Esophagus squamous epithelium (tissue), 5 donors: ENCODE data around the gene OTOG. TPM values are rescaled to one million over a fixed set of nuclear protein-coding genes. Genes with fewer than 3 reads are reported as not detected.

Source experiments
- DNase-seq: peaks from one replicate; lab custom pipeline; 2025; lab: John Stamatoyannopoulos, UW
- H3K27ac ChIP-seq, 4 donors: fragments of 200-600 bp; sonication (generic); one replicate each; pipeline ENCODE4 v1.5.1; 2016 to 2019; ENCODE audit warnings: mild to moderate bottlenecking in 1 of 4
- H3K27me3 ChIP-seq, 4 donors: fragments of 200-600 bp; sonication (generic); 1 replicate in 3 of 4; 2 replicates in 1 of 4; pipeline versions ENCODE4 v1.5.1 to v1.6.0; 2017 to 2021; ENCODE audit warnings: antibody characterized with exemption in 1 of 4
- H3K36me3 ChIP-seq, 3 donors: fragments of 200-600 bp; sonication (generic); one replicate each; pipeline ENCODE4 v1.5.1; 2016 to 2019
- H3K4me1 ChIP-seq, 3 donors: fragments of 200-600 bp; sonication (generic); one replicate each; pipeline ENCODE4 v1.5.1; 2017 to 2019
- H3K4me3 ChIP-seq, 4 donors: fragments of 200-600 bp; sonication (generic); 1 replicate in 3 of 4; 2 replicates in 1 of 4; pipeline ENCODE4 v1.5.1; 2016 to 2019; ENCODE audit warnings: mild to moderate bottlenecking in 2 of 4, moderate library complexity in 1 of 4
- H3K9me3 ChIP-seq, 3 donors: fragments of 200-600 bp; sonication (generic); one replicate each; pipeline ENCODE4 v1.5.1; 2016 to 2019
- POLR2A ChIP-seq, 4 donors: fragments of 450-650 bp; IDR thresholded peaks; one replicate each; pipeline ENCODE4 v1.6.1; 2017; ENCODE audit warnings: antibody characterized with exemption in 4 of 4, mild to moderate bottlenecking in 4 of 4, moderate library complexity in 3 of 4
- WGBS, 2 donors: methylation state at CpG; one replicate each; pipeline ENCODE4 v1.1.5; 2018; 5-methylcytosine and 5-hydroxymethylcytosine counted together
- intact Hi-C: fragments of 100-400 bp; cut with DNase I; formaldehyde crosslinking; loops from one replicate; pipeline ENCODE4 v1.15.0; 2022
- total RNA-seq, 4 donors: library from RNA; depleted of rRNA; stranded (reverse); fragments of >200 nt; gene quantifications; one replicate each; pipeline ENCODE4 v1.1.0, GENCODE V29; 2016
- TF ChIP-seq, protein P1 (sequence below), 6 experiments: fragments of 450-650 bp in 4 of 6; fragments of 200-600 bp in 2 of 6; sonication (generic) in 2 of 6; IDR thresholded peaks; one replicate each; pipeline ENCODE4 v1.5.1; 2016 to 2019; ENCODE audit warnings: antibody characterized with exemption in 6 of 6, mild to moderate bottlenecking in 4 of 6, moderate library complexity in 4 of 6
- donor health status: DM: yes; HTN: yes; CAD: no.

Gene OTOG
- total RNA-seq, 4 donors from 2014 or later: not detected

- Histone ChIP-seq H3K27me3 (peaks cover 0 to 12% (median 0%) of the 10 kb centered on the region in 4 donors), H3K4me3 (no peak overlapping the region), H3K36me3 (no peaks in the 10 kb centered on the region), H3K4me1 (no peaks in the 10 kb centered on the region), H3K27ac (no peak overlapping the region), H3K9me3 (no peaks in the 10 kb centered on the region)
- no peak for DNase-seq
- WGBS, 2 donors: 64 to 67% methylated on average over 3 to 6 of the region's 14 CpGs
- TF ChIP-seq, protein P1, sequence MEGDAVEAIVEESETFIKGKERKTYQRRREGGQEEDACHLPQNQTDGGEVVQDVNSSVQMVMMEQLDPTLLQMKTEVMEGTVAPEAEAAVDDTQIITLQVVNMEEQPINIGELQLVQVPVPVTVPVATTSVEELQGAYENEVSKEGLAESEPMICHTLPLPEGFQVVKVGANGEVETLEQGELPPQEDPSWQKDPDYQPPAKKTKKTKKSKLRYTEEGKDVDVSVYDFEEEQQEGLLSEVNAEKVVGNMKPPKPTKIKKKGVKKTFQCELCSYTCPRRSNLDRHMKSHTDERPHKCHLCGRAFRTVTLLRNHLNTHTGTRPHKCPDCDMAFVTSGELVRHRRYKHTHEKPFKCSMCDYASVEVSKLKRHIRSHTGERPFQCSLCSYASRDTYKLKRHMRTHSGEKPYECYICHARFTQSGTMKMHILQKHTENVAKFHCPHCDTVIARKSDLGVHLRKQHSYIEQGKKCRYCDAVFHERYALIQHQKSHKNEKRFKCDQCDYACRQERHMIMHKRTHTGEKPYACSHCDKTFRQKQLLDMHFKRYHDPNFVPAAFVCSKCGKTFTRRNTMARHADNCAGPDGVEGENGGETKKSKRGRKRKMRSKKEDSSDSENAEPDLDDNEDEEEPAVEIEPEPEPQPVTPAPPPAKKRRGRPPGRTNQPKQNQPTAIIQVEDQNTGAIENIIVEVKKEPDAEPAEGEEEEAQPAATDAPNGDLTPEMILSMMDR (IDR thresholded peaks at IDR 0.05): no peak
- TF ChIP-seq POLR2A (IDR thresholded peaks at IDR 0.05): no peak
- intact Hi-C loops: no loop called here
These were observed 96.7 kb downstream of the OTOG start for GRCh38 chr11:17643506-17644405.

- 80% methylated on average over 1 of the region's 15 CpGs; no CpG with 5 or more reads in 1 of the 2 donors for whole genome bisulfite sequencing, 2 donors
- no peak for DNase-seq
- intact Hi-C loops: no loop called here
- peaks cover 0 to 26% (median 0%) of the 10 kb centered on the region in 4 donors for H3K27me3 ChIP-seq
- no peaks in the 10 kb centered on the region for H3K36me3 ChIP-seq
- no peaks in the 10 kb centered on the region for H3K9me3 ChIP-seq
- TF ChIP-seq, protein P1 (IDR thresholded peaks at IDR 0.05): no peak
- TF ChIP-seq POLR2A (IDR thresholded peaks at IDR 0.05): no peak
- no peak overlapping the region for H3K4me3 ChIP-seq
- no peaks in the 10 kb centered on the region for H3K4me1 ChIP-seq
- H3K27ac ChIP-seq: no peak overlapping the region
These were observed 98.3 kb downstream of the OTOG start for GRCh38 chr11:17645190-17645970.

DNA sequence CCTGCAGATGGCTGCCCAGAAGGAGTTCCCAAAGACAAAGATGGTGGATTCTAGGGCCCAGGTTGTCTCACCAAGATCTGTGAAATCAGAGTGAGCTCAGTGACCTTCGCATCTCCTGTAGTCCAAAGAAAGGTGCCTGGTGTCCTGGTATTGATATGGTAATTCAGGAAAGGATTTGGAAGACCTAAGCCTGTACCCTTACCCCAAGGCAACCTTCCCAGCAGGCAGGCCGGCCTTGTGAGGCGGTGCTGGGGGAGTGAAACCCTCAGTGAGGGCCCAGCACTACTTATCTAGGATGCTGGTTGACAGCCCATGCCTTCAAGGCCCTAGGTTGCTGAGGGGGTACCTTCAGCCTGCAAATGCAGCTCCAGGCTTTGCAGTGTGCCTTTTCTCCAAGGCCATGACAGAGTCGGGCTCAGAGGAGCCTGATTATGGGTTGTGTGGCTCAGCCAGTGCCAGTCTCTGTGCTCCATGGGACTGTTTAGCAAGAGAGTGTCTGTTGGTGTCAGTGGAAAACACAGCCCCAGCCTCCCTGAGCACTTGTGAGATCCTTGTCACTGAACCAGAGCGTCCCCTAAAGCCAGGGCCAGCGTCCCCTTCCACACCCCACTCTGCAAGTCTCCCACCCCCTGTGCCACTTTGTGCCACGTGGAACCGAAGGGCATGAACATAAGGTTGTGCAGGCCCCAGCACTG lies 99.5 kb downstream of the OTOG start:
- intact Hi-C loops: no loop called here
- WGBS, 2 donors: 65 to 71% methylated on average over 5 of the region's 8 CpGs

DNA sequence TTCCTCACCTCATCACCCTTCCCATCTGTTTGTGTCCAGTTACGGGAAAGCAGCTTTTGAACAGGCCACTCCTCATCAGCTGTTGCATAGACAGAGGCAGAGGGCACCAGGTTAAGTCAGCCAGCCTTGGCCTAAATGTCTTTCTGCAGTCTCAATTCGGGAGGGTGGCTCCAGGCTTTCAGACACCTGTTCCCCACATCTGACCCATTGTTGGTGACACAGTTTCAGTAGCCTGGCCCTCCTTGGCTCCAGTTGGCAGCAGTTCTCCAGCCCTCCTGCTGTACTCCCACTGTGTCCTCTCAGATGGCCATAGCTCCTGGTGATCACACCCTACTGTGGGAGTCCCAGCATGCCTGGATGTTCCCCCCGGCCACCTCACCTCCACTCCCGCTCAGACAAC lies 101.5 kb downstream of the OTOG start:
- DNase-seq: no peak
- intact Hi-C loops: no loop called here
- WGBS, 2 donors: 72 to 74% methylated on average over 4 of the region's 4 CpGs
- Histone ChIP-seq H3K27ac (no peak overlapping the region), H3K4me3 (no peak overlapping the region), H3K36me3 (no peaks in the 10 kb centered on the region), H3K27me3 (peaks cover 0 to 45% (median 0%) of the 10 kb centered on the region in 4 donors), H3K9me3 (no peaks in the 10 kb centered on the region), H3K4me1 (no peaks in the 10 kb centered on the region)
- TF ChIP-seq POLR2A (IDR thresholded peaks at IDR 0.05): no peak
- TF ChIP-seq, protein P1 (IDR thresholded peaks at IDR 0.05): no peak

More for the DNA sequence above, 99.5 kb downstream of the OTOG start:
- H3K4me1 ChIP-seq: no peaks in the 10 kb centered on the region
- no peak for DNase-seq
- peaks cover 0 to 38% (median 0%) of the 10 kb centered on the region in 4 donors for H3K27me3 ChIP-seq
- no peak for TF ChIP-seq POLR2A (IDR thresholded peaks at IDR 0.05)
- TF ChIP-seq, protein P1 (IDR thresholded peaks at IDR 0.05): no peak
- H3K4me3 ChIP-seq: no peak overlapping the region
- no peaks in the 10 kb centered on the region for H3K9me3 ChIP-seq
- no peaks in the 10 kb centered on the region for H3K36me3 ChIP-seq
- no peak overlapping the region for H3K27ac ChIP-seq
